SK-N-SH (cell line): ENCODE data around the gene FNDC3B. TPM values are rescaled to one million over a fixed set of nuclear protein-coding genes. Genes with fewer than 3 reads are reported as not detected.

Experiments used
- CTCF ChIA-PET: fragments of 300-600, 350-600 bp; formaldehyde crosslinking; extraction: SDS; loops from one replicate; lab custom pipeline; 2021; lab: Yijun Ruan, JAX
- POLR2A ChIA-PET: fragments of 350-600 bp; sonication (Branson Sonifier 250); formaldehyde crosslinking; extraction: SDS; loops from one replicate; lab custom pipeline; 2020; ENCODE audit warnings: antibody characterized with exemption, inconsistent platforms; lab: Yijun Ruan, JAX
- DNase-seq: peaks from one replicate; pipeline ENCODE4 v3.0.0; 2012
- H2AFZ ChIP-seq: fragments of 200-600 bp; sonication (generic); 2 replicates; pipeline ENCODE4 v1.8.1; 2016; ENCODE audit warnings: antibody characterized with exemption, mild to moderate bottlenecking, low read depth
- H3F3A ChIP-seq: fragments of 200-600 bp; sonication (generic); replicated peaks from 2 replicates; pipeline ENCODE3; 2016; ENCODE audit warnings: antibody characterized with exemption, mild to moderate bottlenecking; ENCODE audit not compliant: insufficient read depth
- H3K27ac ChIP-seq, 2 experiments: fragments of 200-500 bp in 1 of 2; fragments of 200-600 bp in 1 of 2; sonication (Bioruptor generic) in 1 of 2; sonication (generic), shearing (Covaris generic) in 1 of 2; 2 replicates each; pipeline versions ENCODE4 v1.5.1 to v1.6.1; 2014 to 2016; ENCODE audit warnings: low read depth in 2 of 2, inconsistent platforms in 1 of 2, low read length in 1 of 2, mild to moderate bottlenecking in 1 of 2, mixed read lengths in 1 of 2
- H3K27me3 ChIP-seq: fragments of 200-600 bp; sonication (generic), shearing (Covaris generic); 2 replicates; pipeline ENCODE4 v1.6.1; 2016; ENCODE audit warnings: mixed run types; ENCODE audit not compliant: insufficient read depth
- H3K36me3 ChIP-seq, 2 experiments: fragments of 200-500 bp in 1 of 2; fragments of 200-600 bp in 1 of 2; sonication (Bioruptor generic) in 1 of 2; sonication (generic) in 1 of 2; replicated peaks in 1 of 2; 2 replicates each; pipeline versions ENCODE3 to v1.5.1; 2014 to 2016; ENCODE audit warnings: low read length in 1 of 2, mild to moderate bottlenecking in 1 of 2; ENCODE audit not compliant: insufficient read depth in 2 of 2, control insufficient read depth in 1 of 2
- H3K4me1 ChIP-seq, 2 experiments: fragments of 200-500 bp in 1 of 2; fragments of 200-600 bp in 1 of 2; sonication (Bioruptor generic) in 1 of 2; sonication (generic), shearing (Covaris generic) in 1 of 2; 2 replicates each; pipeline versions ENCODE4 v1.5.1 to v1.6.1; 2014 to 2016; ENCODE audit warnings: low read depth in 1 of 2, low read length in 1 of 2, mixed run types in 1 of 2; ENCODE audit not compliant: insufficient read depth in 2 of 2, control insufficient read depth in 1 of 2
- H3K4me2 ChIP-seq: fragments of 200-600 bp; sonication (generic), shearing (Covaris generic); 2 replicates; pipeline ENCODE4 v1.6.1; 2017; ENCODE audit warnings: mixed run types
- H3K4me3 ChIP-seq, 2 experiments: fragments of 200-500 bp in 1 of 2; fragments of 200-600 bp in 1 of 2; sonication (Bioruptor generic) in 1 of 2; sonication (generic), shearing (Covaris generic) in 1 of 2; 2 replicates each; pipeline versions ENCODE4 v1.5.1 to v1.8.1; 2014 to 2016; ENCODE audit warnings: low read depth in 2 of 2, inconsistent platforms in 1 of 2, low read length in 1 of 2, mild to moderate bottlenecking in 1 of 2, mixed read lengths in 1 of 2, moderate library complexity in 1 of 2
- H3K79me2 ChIP-seq: fragments of 200-600 bp; sonication (generic); 2 replicates; pipeline ENCODE4 v1.8.1; 2017; ENCODE audit warnings: mild to moderate bottlenecking; ENCODE audit not compliant: insufficient read depth
- H3K9ac ChIP-seq: fragments of 200-600 bp; sonication (generic); 2 replicates; pipeline ENCODE4 v1.6.1; 2017; ENCODE audit warnings: mixed run types
- H3K9me2 ChIP-seq: fragments of 200-600 bp; sonication (generic); 2 replicates; pipeline ENCODE4 v1.6.1; 2017; ENCODE audit warnings: mixed run types
- H3K9me3 ChIP-seq: fragments of 200-600 bp; sonication (generic); 2 replicates; pipeline ENCODE4 v1.6.1; 2017; ENCODE audit warnings: mixed run types, mild to moderate bottlenecking, moderate library complexity
- H4K20me1 ChIP-seq: fragments of 200-600 bp; sonication (generic); 2 replicates; pipeline ENCODE4 v1.6.1; 2017; ENCODE audit warnings: mild to moderate bottlenecking, mixed run types; ENCODE audit not compliant: insufficient read depth
- ELF1 ChIP-seq: IDR thresholded peaks from 2 replicates; pipeline ENCODE4 v1.4.0; 2012
- EP300 ChIP-seq, 2 experiments: IDR thresholded peaks; 2 replicates each; pipeline versions ENCODE4 v1.4.0 to v1.6.1; 2012; ENCODE audit warnings: borderline replicate concordance in 1 of 2, low read depth in 1 of 2, low read length in 1 of 2
- EZH2phosphoT487 ChIP-seq: fragments of 200-600 bp; sonication (generic); IDR thresholded peaks from 2 replicates; pipeline ENCODE4 v1.6.1; 2017; ENCODE audit warnings: low read depth, mixed run types, mild to moderate bottlenecking, antibody characterized with exemption, moderate library complexity, borderline replicate concordance
- FOXJ3 ChIP-seq: sonication (generic); formaldehyde crosslinking; IDR thresholded peaks from 2 replicates; pipeline ENCODE4 v1.5.1; 2020; ENCODE audit warnings: mild to moderate bottlenecking, missing genetic modification reagents
- GABPA ChIP-seq: IDR thresholded peaks from 2 replicates; pipeline ENCODE4 v1.4.0; 2012; ENCODE audit warnings: low read depth, mild to moderate bottlenecking
- MEF2A ChIP-seq: IDR thresholded peaks from 2 replicates; pipeline ENCODE4 v1.4.0; 2012; ENCODE audit warnings: low read depth, borderline replicate concordance
- NFIC ChIP-seq: IDR thresholded peaks from 2 replicates; pipeline ENCODE4 v1.4.0; 2012; ENCODE audit warnings: borderline replicate concordance
- POLR2AphosphoS5 ChIP-seq: IDR thresholded peaks from 2 replicates; pipeline ENCODE4 v1.6.1; 2012; ENCODE audit warnings: low read depth, low read length
- REST ChIP-seq: IDR thresholded peaks from 2 replicates; pipeline ENCODE4 v1.6.1; 2012; ENCODE audit warnings: mild to moderate bottlenecking, low read depth, low read length, moderate library complexity
- RFX5 ChIP-seq: IDR thresholded peaks from 2 replicates; pipeline ENCODE4 v1.6.1; 2012; ENCODE audit warnings: mild to moderate bottlenecking, improper control_type of control experiment, low read length
- RXRA ChIP-seq: IDR thresholded peaks from 2 replicates; pipeline ENCODE4 v1.4.0; 2012; ENCODE audit warnings: low read depth, mild to moderate bottlenecking, borderline replicate concordance
- SMC3 ChIP-seq: IDR thresholded peaks from 2 replicates; pipeline ENCODE4 v1.6.1; 2012; ENCODE audit warnings: low read depth, low read length, improper control_type of control experiment
- TAF1 ChIP-seq: IDR thresholded peaks from 2 replicates; pipeline ENCODE4 v1.6.1; 2012; ENCODE audit warnings: low read depth, mild to moderate bottlenecking, low read length, moderate library complexity, borderline replicate concordance
- TEAD4 ChIP-seq: IDR thresholded peaks from 2 replicates; pipeline ENCODE4 v1.4.0; 2012; ENCODE audit warnings: mild to moderate bottlenecking, borderline replicate concordance; ENCODE audit not compliant: insufficient read depth
- WGBS: methylation state at CpG from one replicate; pipeline ENCODE4 v1.1.6; 2017; ENCODE audit warnings: low lambda C conversion rate; 5-methylcytosine and 5-hydroxymethylcytosine counted together
- polyA plus RNA-seq, 3 experiments: library from polyadenylated mRNA; depleted of rRNA; stranded (reverse); fragments of >200 nt; gene quantifications; 2 replicates each; pipeline ENCODE4 v1.2.3, GENCODE V29; 2012
- TF ChIP-seq, protein P1 (sequence below): IDR thresholded peaks from 2 replicates; pipeline ENCODE4; 2012

FNDC3B gene
- polyA plus RNA-seq, 1 of the 3 experiments (the other 2 are of a cell fraction) = 10.4 TPM

GRCh38 chr3:172291650-172292049 is 252.3 kb downstream of the FNDC3B start:
- Histone ChIP-seq H4K20me1 (0 out of 2 replicates have a peak, but pooled peaks cover 6% of the 10 kb centered on the region), H3K9ac (no peak overlapping the region), H3K79me2 (peaks cover 55% of the 10 kb centered on the region; the same call in 1 of the 2 replicates), H3K4me2 (no peak overlapping the region), H2AFZ (no peak overlapping the region), H3K9me3 (no peaks in the 10 kb centered on the region), H3K27ac (no peak overlapping the region), H3K9me2 (no peaks in the 10 kb centered on the region), H3K27me3 (no peaks in the 10 kb centered on the region), H3F3A (no peaks in the 10 kb centered on the region), H3K36me3 (peaks cover 40 to 69% of the 10 kb centered on the region in 2 experiments), H3K4me1 (peaks cover 0 to 41% of the 10 kb centered on the region in 2 experiments; a peak in 3 of 4 replicates), H3K4me3 (no peak overlapping the region)
- no peak for DNase-seq
- ChIA-PET POLR2A (no interaction called here), CTCF (interaction anchor here (0.7 kb wide), 1 partner anchor 50 kb away, joined by 3 read pairs; no protein-coding TSS in a partner anchor)
- WGBS = 100% methylated on average over 3 of the region's 3 CpGs
- TF ChIP-seq, protein P1, sequence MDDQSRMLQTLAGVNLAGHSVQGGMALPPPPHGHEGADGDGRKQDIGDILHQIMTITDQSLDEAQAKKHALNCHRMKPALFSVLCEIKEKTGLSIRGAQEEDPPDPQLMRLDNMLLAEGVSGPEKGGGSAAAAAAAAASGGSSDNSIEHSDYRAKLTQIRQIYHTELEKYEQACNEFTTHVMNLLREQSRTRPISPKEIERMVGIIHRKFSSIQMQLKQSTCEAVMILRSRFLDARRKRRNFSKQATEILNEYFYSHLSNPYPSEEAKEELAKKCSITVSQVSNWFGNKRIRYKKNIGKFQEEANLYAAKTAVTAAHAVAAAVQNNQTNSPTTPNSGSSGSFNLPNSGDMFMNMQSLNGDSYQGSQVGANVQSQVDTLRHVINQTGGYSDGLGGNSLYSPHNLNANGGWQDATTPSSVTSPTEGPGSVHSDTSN = no peak
- TF ChIP-seq SMC3 (no peak), POLR2AphosphoS5 (no peak), FOXJ3 (CRISPR knock-in tag) (no peak), MEF2A (no peak), ELF1 (no peak), EP300 (IDR thresholded peaks at IDR 0.05; ENCODE audit: borderline replicate concordance in 1 of 2, low read depth in 1 of 2, low read length in 1 of 2) (no peak), TAF1 (no peak), TEAD4 (no peak), EZH2phosphoT487 (no peak), GABPA (no peak), RFX5 (no peak), NFIC (no peak), REST (no peak), RXRA (no peak)
